Activated gamma-delta T cell treated with Interleukin-2 at 50 U/mL for 16 hours (primary cell): ENCODE data around the gene REN.
A peak's percentile ranks its signal among the peaks of the same experiment; 100 is the strongest.

Experiments used
- DNase-seq: peaks from one replicate; pipeline ENCODE4 v3.0.0-alpha.2; 2020

Gene REN

GRCh38 chr1:204152310-204153044 is 13.7 kb downstream of the REN start:
- DNase-seq = no peak

GRCh38 chr1:204151552-204152309 is 14.4 kb downstream of the REN start, which contains the start of gene ETNK2:
Gene ETNK2 (minus strand): TSS chr1:204152044. CDS start chr1:204151852, 192 bp downstream.
- peak; percentile 49 for DNase-seq

- DNase-seq = no peak
Measured at GRCh38 chr1:204150702-204151551, 15.2 kb downstream of the REN start.

GRCh38 chr1:204149635-204150565 is 16.2 kb downstream of the REN start:
- no peak for DNase-seq

GRCh38 chr1:204149107-204149506 is 17.0 kb downstream of the REN start:
- no peak for DNase-seq

- DNase-seq = no peak
Measured at GRCh38 chr1:204147406-204148383, 18.4 kb downstream of the REN start.

GRCh38 chr1:204146965-204147364 is 19.2 kb downstream of the REN start:
- no peak for DNase-seq

GRCh38 chr1:204146309-204146708 is 19.8 kb downstream of the REN start:
- no peak for DNase-seq

GRCh38 chr1:204145033-204145504 is 21.1 kb downstream of the REN start:
- no peak for DNase-seq

GRCh38 chr1:204143276-204144041 is 22.7 kb downstream of the REN start:
- no peak for DNase-seq

- DNase-seq = no peak
Measured at GRCh38 chr1:204142032-204142974, 23.8 kb downstream of the REN start.

GRCh38 chr1:204141131-204141530 is 25.0 kb downstream of the REN start:
- DNase-seq = no peak

- no peak for DNase-seq
Measured at GRCh38 chr1:204139952-204140351, 26.2 kb downstream of the REN start.

GRCh38 chr1:204139088-204139487 is 27.0 kb downstream of the REN start:
- no peak for DNase-seq

GRCh38 chr1:204136814-204137213 is 29.3 kb downstream of the REN start:
- no peak for DNase-seq

- DNase-seq = no peak
Measured at GRCh38 chr1:204134103-204134502, 32.0 kb downstream of the REN start.

- no peak for DNase-seq
Measured at GRCh38 chr1:204132718-204133117, 33.4 kb downstream of the REN start.

GRCh38 chr1:204131978-204132377 is 34.2 kb downstream of the REN start:
- DNase-seq = no peak
